ENCODE results near the gene PCSK2.

The PCSK2 gene

GRCh38 chr20:17418737-17419136 lies 191.9 kb downstream of the PCSK2 start:
- TF ChIP-seq, protein P1, sequence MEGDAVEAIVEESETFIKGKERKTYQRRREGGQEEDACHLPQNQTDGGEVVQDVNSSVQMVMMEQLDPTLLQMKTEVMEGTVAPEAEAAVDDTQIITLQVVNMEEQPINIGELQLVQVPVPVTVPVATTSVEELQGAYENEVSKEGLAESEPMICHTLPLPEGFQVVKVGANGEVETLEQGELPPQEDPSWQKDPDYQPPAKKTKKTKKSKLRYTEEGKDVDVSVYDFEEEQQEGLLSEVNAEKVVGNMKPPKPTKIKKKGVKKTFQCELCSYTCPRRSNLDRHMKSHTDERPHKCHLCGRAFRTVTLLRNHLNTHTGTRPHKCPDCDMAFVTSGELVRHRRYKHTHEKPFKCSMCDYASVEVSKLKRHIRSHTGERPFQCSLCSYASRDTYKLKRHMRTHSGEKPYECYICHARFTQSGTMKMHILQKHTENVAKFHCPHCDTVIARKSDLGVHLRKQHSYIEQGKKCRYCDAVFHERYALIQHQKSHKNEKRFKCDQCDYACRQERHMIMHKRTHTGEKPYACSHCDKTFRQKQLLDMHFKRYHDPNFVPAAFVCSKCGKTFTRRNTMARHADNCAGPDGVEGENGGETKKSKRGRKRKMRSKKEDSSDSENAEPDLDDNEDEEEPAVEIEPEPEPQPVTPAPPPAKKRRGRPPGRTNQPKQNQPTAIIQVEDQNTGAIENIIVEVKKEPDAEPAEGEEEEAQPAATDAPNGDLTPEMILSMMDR (conservative IDR thresholded peaks at IDR 0.05; ENCODE audit: control insufficient read depth, insufficient read depth, low read depth, low read length): no peak
- no peak overlapping the region for H3K4me3 ChIP-seq (ENCODE audit: control insufficient read depth, low read depth, low read length)
- no peak for DNase-seq (ENCODE audit: low read depth)

DNA sequence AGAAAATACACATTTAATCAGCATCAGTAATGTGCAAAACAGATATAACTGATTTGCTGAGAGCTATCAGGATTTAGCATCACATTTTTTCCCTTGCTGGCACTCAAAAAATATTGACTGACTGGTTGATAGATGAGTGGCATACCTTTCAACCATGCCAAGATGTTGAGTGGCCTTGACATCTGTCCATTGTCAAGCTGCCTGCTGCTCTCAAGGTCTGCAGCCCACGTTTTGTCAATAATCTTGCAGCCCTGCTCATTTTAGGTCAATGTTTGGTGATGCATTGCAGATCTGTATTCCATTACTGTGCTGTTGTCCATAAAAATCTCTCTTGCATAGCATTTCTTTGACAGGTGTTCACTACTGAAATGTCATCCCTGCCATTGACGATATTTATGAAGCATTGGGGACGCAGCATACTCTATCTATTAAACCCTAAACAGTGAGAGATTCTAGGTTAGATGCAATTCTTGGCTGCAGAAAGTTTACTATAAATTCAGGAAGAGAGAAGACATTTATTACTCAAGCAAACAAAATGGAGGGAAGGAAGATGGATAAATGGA lies 192.7 kb downstream of the PCSK2 start:
- TF ChIP-seq, protein P1 (conservative IDR thresholded peaks at IDR 0.05; ENCODE audit: control insufficient read depth, insufficient read depth, low read depth, low read length): no peak
- no peak overlapping the region for H3K4me3 ChIP-seq (ENCODE audit: control insufficient read depth, low read depth, low read length)
- no peak for DNase-seq (ENCODE audit: low read depth)

- no peak for DNase-seq (ENCODE audit: low read depth)
- H3K4me3 ChIP-seq (ENCODE audit: control insufficient read depth, low read depth, low read length): no peak overlapping the region
- TF ChIP-seq, protein P1 (conservative IDR thresholded peaks at IDR 0.05; ENCODE audit: control insufficient read depth, insufficient read depth, low read depth, low read length): no peak
These were observed 194.7 kb downstream of the PCSK2 start for GRCh38 chr20:17421493-17421892.

DNA sequence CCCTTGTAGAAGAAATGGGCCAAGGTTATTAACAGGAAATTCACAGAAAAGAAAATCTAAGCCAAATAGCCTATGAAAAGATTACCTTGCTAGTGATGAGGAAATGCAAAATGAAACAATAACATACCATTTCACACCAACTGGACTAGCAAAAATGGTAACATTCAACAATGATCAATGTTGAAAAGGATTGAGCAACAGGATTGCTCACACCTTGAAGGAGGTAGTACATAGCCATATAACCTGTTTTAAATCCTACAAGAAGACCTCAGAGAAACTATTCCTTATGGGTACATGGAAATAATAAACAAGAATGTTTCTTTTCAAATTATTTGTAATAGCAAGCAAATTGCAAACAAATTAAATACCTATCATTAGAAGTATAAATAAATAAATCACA lies 196.9 kb downstream of the PCSK2 start:
- no peak for DNase-seq (ENCODE audit: low read depth)
- no peak overlapping the region for H3K4me3 ChIP-seq (ENCODE audit: control insufficient read depth, low read depth, low read length)
- TF ChIP-seq, protein P1 (conservative IDR thresholded peaks at IDR 0.05; ENCODE audit: control insufficient read depth, insufficient read depth, low read depth, low read length): no peak

DNA sequence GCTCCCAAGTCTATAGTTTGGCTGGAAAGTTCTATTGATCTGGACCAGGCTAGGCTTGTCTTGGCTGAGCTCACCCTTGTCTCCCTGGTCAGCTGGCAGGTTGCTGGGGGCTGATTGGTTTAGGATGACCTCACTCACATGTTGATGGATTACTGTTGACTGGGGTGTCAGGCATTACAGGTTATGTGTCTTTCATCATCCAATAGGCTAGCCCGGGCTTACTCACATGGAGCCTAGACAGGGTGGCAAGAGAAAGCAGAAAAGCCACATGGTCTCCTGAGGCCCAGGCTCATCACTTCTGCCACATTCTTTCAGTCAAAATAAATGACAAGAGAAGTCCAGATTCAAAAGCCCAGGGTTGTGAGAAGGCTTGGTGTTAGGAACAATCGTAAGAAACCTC lies 200.8 kb downstream of the PCSK2 start:
- DNase-seq (ENCODE audit: low read depth): no peak
- H3K4me3 ChIP-seq (ENCODE audit: control insufficient read depth, low read depth, low read length): no peak overlapping the region
- TF ChIP-seq, protein P1 (conservative IDR thresholded peaks at IDR 0.05; ENCODE audit: control insufficient read depth, insufficient read depth, low read depth, low read length): no peak

DNA sequence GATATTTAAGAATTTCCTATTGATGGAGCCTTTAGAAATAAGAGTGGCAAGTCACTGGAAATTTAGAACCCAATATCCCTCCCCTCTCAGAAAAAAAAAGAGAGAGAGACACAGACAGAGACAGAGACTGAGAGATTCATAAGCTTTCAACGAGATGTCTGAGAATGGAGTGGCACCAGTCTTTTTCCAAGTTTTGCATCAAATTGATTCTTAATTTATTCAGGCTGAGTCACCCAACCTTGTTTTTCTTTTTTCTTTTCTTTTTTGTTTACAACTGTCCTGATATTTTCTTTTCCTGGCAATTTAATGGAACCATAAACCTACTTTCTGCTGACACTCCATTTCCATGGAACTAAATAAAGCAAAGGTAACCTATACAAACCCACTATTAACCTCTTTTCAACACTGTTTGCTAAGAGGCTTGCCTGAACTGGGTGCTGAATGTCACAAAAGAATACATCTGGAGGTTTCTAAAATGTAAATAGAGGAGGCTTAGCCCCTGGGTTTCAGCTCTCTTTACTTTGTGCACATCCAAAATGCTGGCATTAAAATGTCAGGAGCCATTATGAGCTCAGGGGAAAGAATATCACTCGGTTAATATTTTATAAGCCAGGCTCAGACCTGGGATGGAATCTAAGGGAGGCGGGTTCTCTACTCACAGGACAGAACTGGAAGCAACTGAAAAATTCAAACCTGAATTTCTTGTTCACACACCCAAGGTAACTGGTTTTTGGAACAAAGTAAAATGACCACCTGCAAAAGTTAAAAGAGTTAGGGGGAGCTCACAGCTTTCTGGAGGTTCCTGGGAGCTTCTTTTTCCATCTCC lies 203.5 kb downstream of the PCSK2 start:
- DNase-seq (ENCODE audit: low read depth): no peak
- no peak overlapping the region for H3K4me3 ChIP-seq (ENCODE audit: control insufficient read depth, low read depth, low read length)
- TF ChIP-seq, protein P1 (conservative IDR thresholded peaks at IDR 0.05; ENCODE audit: control insufficient read depth, insufficient read depth, low read depth, low read length): no peak

All from fibroblast of mammary gland (primary cell).